HG02588 (cell line): ENCODE measurements around the gene PNPLA5.
"Not testable (repeated sequence)": the region's sequence is repeated elsewhere in the genome, so short reads cannot be mapped to it uniquely, and the experiment has no call there.

ENCODE experiments used
- ATAC-seq: cut with Tn5 transposase; IDR thresholded peaks from one replicate; pipeline ENCODE4 v1.9.1; 2021; ENCODE audit warnings: mild to moderate bottlenecking, moderate library complexity; ENCODE audit not compliant: unreplicated experiment

The PNPLA5 gene

GRCh38 chr22:43891360-43892182 is at the start of gene PNPLA5:
PNPLA5 (minus strand) TSS chr22:43892013; CDS start chr22:43891880, 133 bp downstream.
- ATAC-seq, result no peak

GRCh38 chr22:43941449-43941848 is 49.6 kb upstream of the PNPLA5 start:
- no peak for ATAC-seq

GRCh38 chr22:43931771-43932170 is 40.0 kb upstream of the PNPLA5 start:
- no peak for ATAC-seq

- no peak for ATAC-seq
Observed at GRCh38 chr22:43928908-43929307, 37.1 kb upstream of the PNPLA5 start.

GRCh38 chr22:43928468-43928867 is 36.7 kb upstream of the PNPLA5 start:
- ATAC-seq, result no peak

GRCh38 chr22:43926349-43926710 is 34.5 kb upstream of the PNPLA5 start:
- no peak for ATAC-seq

- ATAC-seq, result no peak
Observed at GRCh38 chr22:43925433-43926348, 33.9 kb upstream of the PNPLA5 start.

- no peak for ATAC-seq
Observed at GRCh38 chr22:43924877-43925276, 33.1 kb upstream of the PNPLA5 start.

GRCh38 chr22:43923631-43924464 is 32.0 kb upstream of the PNPLA5 start, which contains the start of gene PNPLA3:
PNPLA3 (plus strand) TSS chr22:43923805; CDS start chr22:43923912, 107 bp downstream.
- no peak for ATAC-seq

- no peak for ATAC-seq
Observed at GRCh38 chr22:43923191-43923590, 31.4 kb upstream of the PNPLA5 start.

GRCh38 chr22:43922123-43922522 is 30.3 kb upstream of the PNPLA5 start:
- no peak for ATAC-seq

GRCh38 chr22:43921370-43921769 is 29.6 kb upstream of the PNPLA5 start:
- ATAC-seq, result no peak

- ATAC-seq, result no peak
Observed at GRCh38 chr22:43919106-43919973, 27.5 kb upstream of the PNPLA5 start.

- ATAC-seq, result no peak
Observed at GRCh38 chr22:43917521-43917920, 25.7 kb upstream of the PNPLA5 start.

- ATAC-seq, result no peak
Observed at GRCh38 chr22:43911351-43911750, 19.5 kb upstream of the PNPLA5 start.

- no peak for ATAC-seq
Observed at GRCh38 chr22:43910178-43910695, 18.4 kb upstream of the PNPLA5 start.

- ATAC-seq, result no peak
Observed at GRCh38 chr22:43909708-43910107, 17.9 kb upstream of the PNPLA5 start.

GRCh38 chr22:43905681-43906080 is 13.9 kb upstream of the PNPLA5 start:
- no peak for ATAC-seq

- ATAC-seq, result not testable (repeated sequence)
Observed at GRCh38 chr22:43904412-43904811, 12.6 kb upstream of the PNPLA5 start.

GRCh38 chr22:43903033-43903432 is 11.2 kb upstream of the PNPLA5 start:
- ATAC-seq, result not testable (repeated sequence)
